ENCODE measurements around the gene TSGA10IP.

DNA sequence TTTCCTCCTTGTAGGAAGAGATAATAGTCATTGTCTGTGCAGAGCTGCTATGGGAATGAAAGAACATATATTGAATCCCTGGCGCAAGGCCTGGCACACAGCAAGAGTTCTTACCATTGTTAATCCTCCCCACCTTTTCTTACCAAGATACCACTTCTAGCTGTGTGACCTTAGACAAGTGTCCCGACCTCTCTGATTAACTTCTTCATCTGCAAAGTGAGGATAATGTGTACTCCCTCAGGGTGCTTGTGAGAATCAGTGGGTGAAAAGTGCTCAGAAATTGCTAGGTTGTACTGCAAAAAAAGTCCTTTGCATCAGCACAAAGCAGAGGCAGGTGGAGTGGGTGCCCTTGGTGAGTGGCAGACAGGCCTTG is 62.8 kb downstream of the TSGA10IP start:
- TF ChIP-seq, protein P1, sequence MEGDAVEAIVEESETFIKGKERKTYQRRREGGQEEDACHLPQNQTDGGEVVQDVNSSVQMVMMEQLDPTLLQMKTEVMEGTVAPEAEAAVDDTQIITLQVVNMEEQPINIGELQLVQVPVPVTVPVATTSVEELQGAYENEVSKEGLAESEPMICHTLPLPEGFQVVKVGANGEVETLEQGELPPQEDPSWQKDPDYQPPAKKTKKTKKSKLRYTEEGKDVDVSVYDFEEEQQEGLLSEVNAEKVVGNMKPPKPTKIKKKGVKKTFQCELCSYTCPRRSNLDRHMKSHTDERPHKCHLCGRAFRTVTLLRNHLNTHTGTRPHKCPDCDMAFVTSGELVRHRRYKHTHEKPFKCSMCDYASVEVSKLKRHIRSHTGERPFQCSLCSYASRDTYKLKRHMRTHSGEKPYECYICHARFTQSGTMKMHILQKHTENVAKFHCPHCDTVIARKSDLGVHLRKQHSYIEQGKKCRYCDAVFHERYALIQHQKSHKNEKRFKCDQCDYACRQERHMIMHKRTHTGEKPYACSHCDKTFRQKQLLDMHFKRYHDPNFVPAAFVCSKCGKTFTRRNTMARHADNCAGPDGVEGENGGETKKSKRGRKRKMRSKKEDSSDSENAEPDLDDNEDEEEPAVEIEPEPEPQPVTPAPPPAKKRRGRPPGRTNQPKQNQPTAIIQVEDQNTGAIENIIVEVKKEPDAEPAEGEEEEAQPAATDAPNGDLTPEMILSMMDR (IDR thresholded peaks at IDR 0.05): no peak
- TF ChIP-seq ZFX (IDR thresholded peaks at IDR 0.05; ENCODE audit: borderline replicate concordance): no peak

All from 22Rv1 (cell line).